Neutrophil (primary cell): ENCODE data around the gene ZFPL1.

Experiments used
- H3K27ac ChIP-seq: fragments of 200-600 bp; sonication (generic); 2 replicates; pipeline ENCODE4 v1.5.1; 2016; ENCODE audit warnings: mild to moderate bottlenecking, moderate library complexity
- H3K27me3 ChIP-seq: fragments of 200-600 bp; sonication (generic); 2 replicates; pipeline ENCODE4 v1.6.0; 2016; ENCODE audit warnings: mild to moderate bottlenecking
- H3K36me3 ChIP-seq: fragments of 200-600 bp; sonication (generic); 2 replicates; pipeline ENCODE4 v1.5.1; 2017
- H3K4me1 ChIP-seq, 2 experiments: fragments of 200-600 bp in 1 of 2; sonication (generic) in 1 of 2; 1 replicate in 1 of 2; 2 replicates in 1 of 2; pipeline versions ENCODE4 v1.5.1 to v1.6.1; 2013 to 2016; ENCODE audit warnings: low read depth in 1 of 2, low read length in 1 of 2, mild to moderate bottlenecking in 1 of 2, moderate library complexity in 1 of 2; ENCODE audit not compliant: control insufficient read depth in 1 of 2, insufficient read depth in 1 of 2
- H3K4me3 ChIP-seq, 2 experiments: fragments of 200-600 bp in 1 of 2; sonication (generic) in 1 of 2; 1 replicate in 1 of 2; 2 replicates in 1 of 2; pipeline ENCODE4 v1.5.1; 2013 to 2016; ENCODE audit warnings: low read depth in 1 of 2, low read length in 1 of 2, mild to moderate bottlenecking in 1 of 2, moderate library complexity in 1 of 2
- H3K9me3 ChIP-seq: fragments of 200-600 bp; sonication (generic); 2 replicates; pipeline ENCODE4 v1.5.1; 2016
- TF ChIP-seq, protein P1 (sequence below): fragments of 200-600 bp; sonication (generic); IDR thresholded peaks from 2 replicates; pipeline ENCODE4 v1.5.1; 2016; ENCODE audit warnings: antibody characterized with exemption

ZFPL1 gene

DNA sequence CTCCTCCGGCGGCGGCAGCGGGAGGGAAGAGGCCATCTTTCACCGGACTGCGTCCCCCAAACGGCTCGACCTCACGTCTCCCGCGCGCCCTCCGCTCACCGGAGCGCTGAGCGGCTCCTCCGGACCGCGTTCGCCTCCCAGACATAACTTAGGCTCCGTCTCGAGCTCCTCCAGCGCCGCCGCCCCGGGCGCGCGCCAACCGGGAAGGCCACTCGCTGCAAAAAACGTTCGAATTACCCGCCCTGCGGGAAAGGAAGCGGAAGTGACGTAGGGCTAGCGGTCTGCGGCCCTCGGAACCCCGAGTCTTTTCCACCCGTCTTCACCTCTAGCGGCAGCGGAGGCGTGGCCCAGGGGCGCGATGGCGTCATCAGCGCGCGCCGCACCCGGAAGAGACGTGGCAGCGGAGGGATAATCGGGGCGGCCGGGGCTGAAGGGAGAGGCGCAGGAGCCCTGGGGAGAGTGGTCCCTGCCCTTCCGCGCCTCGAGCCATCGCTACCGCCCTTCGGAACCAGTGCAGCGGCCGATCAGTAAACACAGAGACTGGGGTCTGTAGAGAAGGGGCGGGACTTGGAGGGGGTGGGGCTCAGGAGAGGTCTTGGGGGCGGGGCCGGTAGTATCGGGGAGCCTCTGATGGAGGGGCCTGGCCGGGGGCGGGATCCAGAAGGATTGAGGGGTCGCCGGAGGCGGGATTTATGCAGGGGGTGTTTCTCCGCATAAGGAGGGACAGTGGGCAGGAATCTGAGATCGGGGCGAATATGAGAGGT, at the start of gene ZFPL1, which contains the start of gene CDCA5:
TSS of gene ZFPL1 (plus strand) at position 389 of the 764 bp plus-strand sequence. CDS start 477 bp downstream, outside the sequence.
TSS of gene CDCA5 (minus strand) at position 207 of the 764 bp plus-strand sequence. CDS start at position 145, 62 bp downstream.
- peaks cover 40% of the 10 kb centered on the region for H3K36me3 ChIP-seq
- H3K27ac ChIP-seq, result peak within 1 kb of the TSS; percentile 89
- H3K9me3 ChIP-seq, result no peaks in the 10 kb centered on the region
- peak within 1 kb of the TSS; percentile 76 to 82 for H3K4me3 ChIP-seq
- TF ChIP-seq, protein P1, sequence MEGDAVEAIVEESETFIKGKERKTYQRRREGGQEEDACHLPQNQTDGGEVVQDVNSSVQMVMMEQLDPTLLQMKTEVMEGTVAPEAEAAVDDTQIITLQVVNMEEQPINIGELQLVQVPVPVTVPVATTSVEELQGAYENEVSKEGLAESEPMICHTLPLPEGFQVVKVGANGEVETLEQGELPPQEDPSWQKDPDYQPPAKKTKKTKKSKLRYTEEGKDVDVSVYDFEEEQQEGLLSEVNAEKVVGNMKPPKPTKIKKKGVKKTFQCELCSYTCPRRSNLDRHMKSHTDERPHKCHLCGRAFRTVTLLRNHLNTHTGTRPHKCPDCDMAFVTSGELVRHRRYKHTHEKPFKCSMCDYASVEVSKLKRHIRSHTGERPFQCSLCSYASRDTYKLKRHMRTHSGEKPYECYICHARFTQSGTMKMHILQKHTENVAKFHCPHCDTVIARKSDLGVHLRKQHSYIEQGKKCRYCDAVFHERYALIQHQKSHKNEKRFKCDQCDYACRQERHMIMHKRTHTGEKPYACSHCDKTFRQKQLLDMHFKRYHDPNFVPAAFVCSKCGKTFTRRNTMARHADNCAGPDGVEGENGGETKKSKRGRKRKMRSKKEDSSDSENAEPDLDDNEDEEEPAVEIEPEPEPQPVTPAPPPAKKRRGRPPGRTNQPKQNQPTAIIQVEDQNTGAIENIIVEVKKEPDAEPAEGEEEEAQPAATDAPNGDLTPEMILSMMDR, result peak; percentile 51
- H3K27me3 ChIP-seq, result no peaks in the 10 kb centered on the region
- peaks cover 29 to 36% of the 10 kb centered on the region in 2 experiments for H3K4me1 ChIP-seq

DNA sequence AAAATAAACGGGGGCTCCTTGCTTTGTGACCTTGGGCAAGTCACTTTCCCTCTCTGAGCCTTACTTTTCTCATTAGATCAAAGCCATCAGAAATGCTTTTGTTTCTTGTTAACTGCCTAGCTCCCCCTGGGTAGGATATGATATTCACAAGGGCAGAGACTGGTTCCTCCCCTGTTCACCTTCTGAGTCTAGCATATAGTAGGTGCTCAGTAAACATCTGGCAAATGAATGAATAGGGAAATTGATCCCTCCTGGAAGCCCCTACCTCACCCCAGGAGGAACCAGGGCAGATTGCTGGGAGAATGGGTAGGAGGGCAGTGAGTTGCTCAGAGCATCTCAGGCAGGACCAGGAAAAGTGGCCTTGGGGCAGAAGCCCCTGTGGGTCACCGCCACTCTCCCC, 49.6 kb upstream of the ZFPL1 start:
- Histone ChIP-seq H3K4me1 (no peaks in the 10 kb centered on the region), H3K36me3 (peaks cover 58% of the 10 kb centered on the region)
- TF ChIP-seq, protein P1, result no peak

DNA sequence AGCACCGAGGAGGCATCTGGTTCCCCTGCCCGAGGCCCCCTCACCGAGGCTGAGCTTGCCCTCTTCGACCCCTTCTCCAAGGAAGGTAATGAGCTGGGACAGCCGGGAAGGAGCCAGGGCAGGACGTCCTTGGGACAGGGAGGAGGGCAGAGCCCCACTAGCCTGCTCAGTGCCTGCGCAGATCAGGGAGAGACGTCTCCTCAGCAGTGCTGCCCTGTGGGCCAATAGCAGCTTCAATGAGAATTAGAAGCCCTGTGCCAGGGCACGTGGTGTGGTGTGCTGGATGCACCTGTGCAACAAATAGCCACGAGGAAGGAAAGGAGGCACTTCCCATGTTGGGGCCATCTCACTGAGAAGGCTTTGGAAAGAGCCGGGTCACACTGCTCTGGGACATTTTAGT, 48.4 kb upstream of the ZFPL1 start:
- Histone ChIP-seq H3K9me3 (no peaks in the 10 kb centered on the region), H3K4me1 (peaks cover 4 to 5% of the 10 kb centered on the region in 2 experiments), H3K36me3 (peaks cover 58% of the 10 kb centered on the region), H3K27me3 (no peaks in the 10 kb centered on the region), H3K4me3 (no peak overlapping the region), H3K27ac (no peak overlapping the region)
- TF ChIP-seq, protein P1, result no peak

More for the DNA sequence above, 49.6 kb upstream of the ZFPL1 start:
- Histone ChIP-seq H3K27me3 (no peaks in the 10 kb centered on the region), H3K4me3 (no peak overlapping the region), H3K27ac (no peak overlapping the region), H3K9me3 (no peaks in the 10 kb centered on the region)

DNA sequence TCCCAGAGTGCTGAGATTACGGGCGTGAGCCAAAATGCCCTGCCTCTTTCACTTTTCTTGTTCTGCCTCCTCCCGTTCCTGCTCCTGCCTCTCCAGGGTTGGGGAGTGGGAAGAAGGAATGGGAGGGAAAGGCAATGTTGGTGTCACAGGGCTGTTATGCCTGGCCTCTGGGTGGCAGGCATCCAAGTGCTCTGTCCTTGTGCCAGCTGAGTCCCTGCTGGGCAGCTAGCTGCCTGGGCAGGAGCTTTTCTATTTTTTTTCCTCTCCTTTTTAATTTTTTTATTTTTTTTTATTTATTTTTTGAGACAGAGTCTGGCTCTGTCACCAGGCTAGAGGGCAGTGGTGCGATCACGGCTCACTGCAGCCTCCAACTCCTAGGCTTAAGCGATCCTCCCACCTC, 47.1 kb upstream of the ZFPL1 start:
- peaks cover 11 to 15% of the 10 kb centered on the region in 2 experiments for H3K4me1 ChIP-seq
- TF ChIP-seq, protein P1, result no peak
- H3K4me3 ChIP-seq, result no peak overlapping the region
- no peak overlapping the region for H3K27ac ChIP-seq
- H3K36me3 ChIP-seq, result peaks cover 57% of the 10 kb centered on the region
- no peaks in the 10 kb centered on the region for H3K9me3 ChIP-seq
- no peaks in the 10 kb centered on the region for H3K27me3 ChIP-seq

DNA sequence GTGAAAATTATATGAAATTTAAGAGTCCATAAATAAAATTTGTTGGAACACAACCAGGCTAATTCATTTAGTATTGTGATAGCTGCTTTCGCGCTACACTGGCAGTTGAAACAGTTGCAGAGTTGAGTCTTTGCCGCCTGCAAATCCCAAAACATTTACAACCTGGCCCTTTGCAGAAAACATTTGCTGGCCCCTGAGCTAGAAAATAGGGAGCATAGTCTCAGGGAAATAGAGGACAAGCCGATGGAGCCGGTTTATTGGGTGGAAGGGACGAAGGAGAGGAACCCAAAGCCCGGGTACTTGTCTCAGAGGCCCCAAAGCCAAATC, 43.5 kb upstream of the ZFPL1 start:
- TF ChIP-seq, protein P1, result no peak
- peaks cover 24 to 26% of the 10 kb centered on the region in 2 experiments for H3K4me1 ChIP-seq
- peaks cover 28% of the 10 kb centered on the region for H3K36me3 ChIP-seq
- no peaks in the 10 kb centered on the region for H3K27me3 ChIP-seq
- H3K27ac ChIP-seq, result peak overlapping the region; percentile 90
- peak overlapping the region; percentile 89 to 99 for H3K4me3 ChIP-seq
- no peaks in the 10 kb centered on the region for H3K9me3 ChIP-seq
